Testis (tissue), 2 donors: Measurements from ENCODE around the gene ATP6V1G3.

Experiments used
- POLR2A ChIP-seq: fragments of 450-650 bp; IDR thresholded peaks from one replicate; pipeline ENCODE4 v1.6.1; 2017; ENCODE audit warnings: antibody characterized with exemption, mild to moderate bottlenecking, moderate library complexity
- TF ChIP-seq, protein P1 (sequence below), 3 experiments: fragments of 450-650 bp in 2 of 3; fragments of 200-600 bp in 1 of 3; sonication (generic) in 1 of 3; IDR thresholded peaks; one replicate each; pipeline ENCODE4 v1.5.1; 2016 to 2019; ENCODE audit warnings: antibody characterized with exemption in 3 of 3, mild to moderate bottlenecking in 2 of 3, moderate library complexity in 1 of 3

DNA sequence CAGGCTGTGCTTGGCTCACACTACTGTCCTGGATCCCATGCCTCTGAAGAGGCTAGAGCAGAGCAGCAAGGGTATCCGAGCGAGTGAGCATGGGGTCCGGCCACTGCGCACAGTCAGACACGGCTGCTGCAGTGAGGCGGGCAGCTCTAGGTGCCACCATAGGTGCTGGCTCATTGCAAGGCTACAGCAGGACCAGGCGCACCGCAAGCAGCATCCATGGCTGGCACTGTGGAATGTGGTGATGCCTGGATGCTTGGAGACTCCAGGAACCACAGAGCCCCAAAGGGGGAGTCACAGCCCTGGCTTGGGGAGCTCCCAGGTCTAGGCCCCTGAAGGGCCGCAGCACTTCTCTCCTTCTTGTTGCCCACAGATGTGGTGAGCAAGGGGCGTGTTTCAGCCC, 47.2 kb downstream of the ATP6V1G3 start:
- TF ChIP-seq, protein P1, sequence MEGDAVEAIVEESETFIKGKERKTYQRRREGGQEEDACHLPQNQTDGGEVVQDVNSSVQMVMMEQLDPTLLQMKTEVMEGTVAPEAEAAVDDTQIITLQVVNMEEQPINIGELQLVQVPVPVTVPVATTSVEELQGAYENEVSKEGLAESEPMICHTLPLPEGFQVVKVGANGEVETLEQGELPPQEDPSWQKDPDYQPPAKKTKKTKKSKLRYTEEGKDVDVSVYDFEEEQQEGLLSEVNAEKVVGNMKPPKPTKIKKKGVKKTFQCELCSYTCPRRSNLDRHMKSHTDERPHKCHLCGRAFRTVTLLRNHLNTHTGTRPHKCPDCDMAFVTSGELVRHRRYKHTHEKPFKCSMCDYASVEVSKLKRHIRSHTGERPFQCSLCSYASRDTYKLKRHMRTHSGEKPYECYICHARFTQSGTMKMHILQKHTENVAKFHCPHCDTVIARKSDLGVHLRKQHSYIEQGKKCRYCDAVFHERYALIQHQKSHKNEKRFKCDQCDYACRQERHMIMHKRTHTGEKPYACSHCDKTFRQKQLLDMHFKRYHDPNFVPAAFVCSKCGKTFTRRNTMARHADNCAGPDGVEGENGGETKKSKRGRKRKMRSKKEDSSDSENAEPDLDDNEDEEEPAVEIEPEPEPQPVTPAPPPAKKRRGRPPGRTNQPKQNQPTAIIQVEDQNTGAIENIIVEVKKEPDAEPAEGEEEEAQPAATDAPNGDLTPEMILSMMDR (IDR thresholded peaks at IDR 0.05) = no peak
- TF ChIP-seq POLR2A = no peak
